Mesendoderm (in vitro differentiated cells): Measurements from ENCODE around the gene HDAC10.

Experiments
- DNase-seq: peaks from one replicate; pipeline ENCODE4 v3.0.0; 2013
- H2AK5ac ChIP-seq: 2 replicates; pipeline ENCODE4 v1.6.1; 2013; ENCODE audit warnings: low read length, inconsistent platforms
- H2BK120ac ChIP-seq: 2 replicates; pipeline ENCODE4 v1.6.1; 2013; ENCODE audit warnings: low read depth, mild to moderate bottlenecking, low read length, moderate library complexity, mixed read lengths
- H2BK15ac ChIP-seq: replicated peaks from 2 replicates; pipeline ENCODE4 v1.6.1; 2013; ENCODE audit warnings: low read depth, mild to moderate bottlenecking, moderate library complexity
- H2BK5ac ChIP-seq: 2 replicates; pipeline ENCODE4 v1.6.1; 2013; ENCODE audit warnings: low read length, inconsistent platforms
- H3K18ac ChIP-seq: 2 replicates; pipeline ENCODE4 v1.6.1; 2013; ENCODE audit warnings: mild to moderate bottlenecking, low read length, mixed read lengths
- H3K23ac ChIP-seq: one replicate; pipeline ENCODE4 v1.6.1; 2013; ENCODE audit warnings: low read length
- H3K27ac ChIP-seq: 2 replicates; pipeline ENCODE4 v1.5.1; 2013; ENCODE audit warnings: low read depth, mild to moderate bottlenecking, inconsistent platforms, low read length, moderate library complexity
- H3K27me3 ChIP-seq: 2 replicates; pipeline ENCODE4 v1.6.1; 2013; ENCODE audit warnings: low read length, control low read depth, mild to moderate bottlenecking, inconsistent platforms; ENCODE audit not compliant: insufficient read depth, poor library complexity
- H3K36me3 ChIP-seq: 2 replicates; pipeline ENCODE4 v1.6.1; 2013; ENCODE audit warnings: low read length, inconsistent platforms; ENCODE audit not compliant: control insufficient read depth, insufficient read depth
- H3K4ac ChIP-seq: one replicate; pipeline ENCODE4 v1.6.1; 2013; ENCODE audit warnings: low read depth, mild to moderate bottlenecking, low read length, moderate library complexity
- H3K4me1 ChIP-seq: 2 replicates; pipeline ENCODE4 v1.6.1; 2013; ENCODE audit warnings: low read depth, low read length, inconsistent platforms; ENCODE audit not compliant: control insufficient read depth
- H3K4me2 ChIP-seq: 2 replicates; pipeline ENCODE4 v1.6.1; 2013; ENCODE audit warnings: low read length
- H3K4me3 ChIP-seq: 2 replicates; pipeline ENCODE4 v1.5.1; 2013; ENCODE audit warnings: mild to moderate bottlenecking, low read length
- H3K56ac ChIP-seq: one replicate; pipeline ENCODE4 v1.6.1; 2013; ENCODE audit warnings: low read length
- H3K79me1 ChIP-seq: 2 replicates; pipeline ENCODE4 v1.6.1; 2013; ENCODE audit warnings: low read length, inconsistent platforms
- H3K79me2 ChIP-seq: 2 replicates; pipeline ENCODE4 v1.6.1; 2013; ENCODE audit warnings: mild to moderate bottlenecking, low read length; ENCODE audit not compliant: control insufficient read depth, insufficient read depth
- H3K9ac ChIP-seq: 2 replicates; pipeline ENCODE4 v1.6.1; 2013; ENCODE audit warnings: low read length, inconsistent platforms
- H4K5ac ChIP-seq: one replicate; pipeline ENCODE4 v1.6.1; 2013; ENCODE audit warnings: low read length
- H4K8ac ChIP-seq: one replicate; pipeline ENCODE4 v1.6.1; 2013; ENCODE audit warnings: low read depth, mild to moderate bottlenecking, control low read depth, low read length, moderate library complexity
- WGBS: extraction: QIAGEN DNeasy Blood & Tissue Kit; methylation state at CpG from one replicate; pipeline ENCODE4 v1.1.7; 2013; ENCODE audit warnings: low lambda C conversion rate, missing lambda C conversion rate; ENCODE audit not compliant: insufficient coverage; ENCODE audit errors: extremely low coverage; 5-methylcytosine and 5-hydroxymethylcytosine counted together

HDAC10 gene

DNA sequence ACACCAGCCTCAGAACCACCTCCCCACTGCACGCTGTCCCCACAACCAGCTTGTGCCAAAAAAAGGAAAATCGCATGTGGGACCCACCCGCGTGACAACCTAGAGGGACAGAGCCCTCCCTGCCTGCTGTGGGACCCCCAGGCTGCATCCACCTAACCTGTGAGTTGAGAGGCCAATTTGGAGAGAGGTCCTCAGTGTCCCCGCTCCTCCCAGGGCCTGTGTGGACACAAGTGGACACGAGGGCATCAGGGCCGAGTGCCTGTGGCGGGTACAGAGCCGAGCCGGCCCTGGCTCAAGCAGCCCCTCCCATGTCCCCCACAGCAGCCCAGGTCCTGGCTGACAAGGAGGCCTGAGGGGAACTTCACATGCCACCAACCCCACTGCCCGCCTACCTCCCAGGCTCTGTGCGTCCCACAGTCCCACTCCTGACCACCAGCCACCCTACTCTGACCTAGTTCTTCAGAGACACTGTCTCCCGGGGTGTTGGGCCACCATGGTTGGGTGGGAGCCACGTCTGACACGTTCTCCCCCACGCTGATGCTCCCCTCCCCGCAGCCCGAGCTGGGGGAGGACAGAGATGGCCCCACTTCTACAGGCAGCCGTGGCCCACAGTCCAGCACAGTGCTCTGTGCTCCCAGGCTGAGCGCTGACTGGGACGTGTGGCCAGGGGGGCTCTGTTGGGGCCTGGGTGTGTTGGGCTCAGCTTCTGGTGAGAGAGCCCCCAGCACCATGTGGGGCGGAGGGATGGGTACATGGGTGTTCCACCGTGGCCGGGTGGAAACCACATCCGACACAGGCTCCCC, 31.1 kb downstream of the HDAC10 start:
- no peak for DNase-seq
- H3K56ac ChIP-seq, result no peak overlapping the region
- WGBS, result no CpG with 5 or more reads among the region's 25 CpGs
- no peak overlapping the region for H3K23ac ChIP-seq
- no peak overlapping the region for H4K5ac ChIP-seq
- H3K79me2 ChIP-seq, result no peaks in the 10 kb centered on the region
- H3K79me1 ChIP-seq, result no peaks in the 10 kb centered on the region
- no peak overlapping the region for H2BK5ac ChIP-seq
- no peak overlapping the region for H3K4ac ChIP-seq
- H4K8ac ChIP-seq, result no peak overlapping the region
- H3K36me3 ChIP-seq, result peaks cover 3% of the 10 kb centered on the region
- no peak overlapping the region for H3K18ac ChIP-seq
- no peak overlapping the region for H2BK15ac ChIP-seq
- no peak overlapping the region for H2AK5ac ChIP-seq
- no peaks in the 10 kb centered on the region for H3K4me1 ChIP-seq
- H3K27ac ChIP-seq, result no peak overlapping the region
- no peak overlapping the region for H3K4me3 ChIP-seq
- H3K27me3 ChIP-seq, result no peaks in the 10 kb centered on the region
- no peak overlapping the region for H3K9ac ChIP-seq
- no peak overlapping the region for H3K4me2 ChIP-seq
- no peak overlapping the region for H2BK120ac ChIP-seq

DNA sequence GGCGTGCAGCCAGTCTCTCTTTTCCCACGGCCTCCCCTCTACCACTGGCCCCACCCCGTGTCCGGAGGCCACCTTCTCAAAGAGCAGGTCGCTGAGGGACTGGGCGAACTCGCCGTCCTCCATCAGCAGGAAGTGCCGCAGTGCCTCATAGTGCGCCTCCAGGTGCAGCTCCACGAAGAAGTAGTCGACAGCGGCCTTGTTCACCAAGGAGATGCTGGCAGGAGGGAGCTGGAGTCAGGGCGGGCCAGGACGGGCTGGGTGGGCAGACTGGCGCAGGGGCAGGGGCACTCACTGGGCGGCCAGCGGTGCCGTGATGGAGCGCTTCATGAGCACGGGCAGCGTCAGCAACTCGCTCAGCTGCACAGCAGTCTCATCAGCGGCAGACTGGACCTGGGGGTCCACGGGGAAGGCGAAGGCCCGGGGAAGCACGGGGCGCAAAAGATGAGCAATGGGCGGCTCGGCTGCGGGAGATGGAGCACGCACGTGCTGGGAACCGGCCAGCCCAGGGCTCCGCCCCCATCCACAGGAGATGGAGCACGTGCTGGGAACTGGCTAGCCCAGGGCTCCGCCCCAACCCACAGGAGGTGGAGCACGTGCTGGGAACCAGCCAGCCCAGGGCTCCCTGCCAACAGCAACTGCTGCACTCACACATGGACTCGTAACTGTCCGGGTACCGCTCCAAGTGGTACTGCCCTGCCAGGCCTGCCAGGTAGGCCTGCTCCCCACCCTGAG, 31.9 kb downstream of the HDAC10 start:
- H3K27me3 ChIP-seq, result no peaks in the 10 kb centered on the region
- no peak overlapping the region for H3K23ac ChIP-seq
- no peak overlapping the region for H4K8ac ChIP-seq
- H3K79me1 ChIP-seq, result no peaks in the 10 kb centered on the region
- H3K79me2 ChIP-seq, result no peaks in the 10 kb centered on the region
- no peak overlapping the region for H2AK5ac ChIP-seq
- no peak overlapping the region for H3K4me2 ChIP-seq
- no peak overlapping the region for H2BK120ac ChIP-seq
- no peak overlapping the region for H3K9ac ChIP-seq
- no peak overlapping the region for H3K27ac ChIP-seq
- H3K4me1 ChIP-seq, result no peaks in the 10 kb centered on the region
- no peak overlapping the region for H3K4me3 ChIP-seq
- no peak overlapping the region for H2BK15ac ChIP-seq
- H3K36me3 ChIP-seq, result peaks cover 3% of the 10 kb centered on the region
- no peak overlapping the region for H3K18ac ChIP-seq
- no CpG with 5 or more reads among the region's 42 CpGs for WGBS
- H3K56ac ChIP-seq, result no peak overlapping the region
- no peak overlapping the region for H2BK5ac ChIP-seq
- H4K5ac ChIP-seq, result no peak overlapping the region
- no peak overlapping the region for H3K4ac ChIP-seq
- peak; percentile 49 for DNase-seq

DNA sequence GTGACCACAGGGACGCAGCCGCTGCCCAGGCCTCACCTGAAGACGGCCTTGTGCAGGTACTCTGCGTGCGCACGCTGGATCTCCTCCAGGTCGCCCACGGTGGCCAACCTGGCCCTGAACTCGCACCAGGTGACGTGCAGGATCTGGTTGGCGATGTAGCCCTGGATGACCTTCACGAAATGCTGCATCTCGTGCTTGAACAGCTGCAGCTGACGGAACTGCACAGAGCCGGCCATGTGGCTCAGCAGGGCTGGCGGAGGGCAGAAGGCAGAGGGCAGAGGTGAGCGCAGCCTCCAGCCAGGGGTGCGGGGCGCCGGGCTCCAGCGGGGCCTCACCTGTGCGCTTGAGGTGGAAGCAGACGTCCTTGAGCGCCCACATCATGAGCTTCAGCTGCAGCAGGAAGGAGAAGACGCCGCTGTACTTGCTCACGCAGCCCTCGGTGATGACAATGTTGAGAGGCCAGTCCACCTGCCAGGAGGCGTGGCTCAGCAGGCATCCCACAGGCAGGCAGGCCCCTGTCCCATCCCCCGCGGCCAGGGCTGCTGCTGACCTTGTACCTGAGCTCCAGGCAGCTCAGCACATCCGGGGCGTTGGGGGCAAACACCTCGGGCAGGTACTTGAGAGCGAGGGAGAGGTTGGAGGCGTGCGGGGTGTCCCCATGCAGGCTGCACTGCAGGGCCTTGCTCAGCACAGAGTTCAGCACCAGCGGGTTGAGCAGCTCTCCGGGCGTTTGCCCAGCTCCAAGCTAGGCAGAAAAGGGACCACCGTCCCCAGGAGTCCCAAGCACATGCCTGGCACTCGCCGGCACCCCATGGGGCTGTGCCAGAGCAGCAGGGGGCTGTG, 32.7 kb downstream of the HDAC10 start:
- Histone ChIP-seq H3K27me3 (no peaks in the 10 kb centered on the region), H2AK5ac (no peak overlapping the region), H3K4me3 (no peak overlapping the region), H3K4ac (no peak overlapping the region), H2BK15ac (no peak overlapping the region), H3K56ac (no peak overlapping the region), H3K23ac (no peak overlapping the region), H3K36me3 (peaks cover 3% of the 10 kb centered on the region), H3K79me1 (no peaks in the 10 kb centered on the region), H2BK120ac (no peak overlapping the region), H3K9ac (no peak overlapping the region), H4K5ac (no peak overlapping the region), H2BK5ac (no peak overlapping the region), H3K4me1 (no peaks in the 10 kb centered on the region), H4K8ac (no peak overlapping the region), H3K27ac (no peak overlapping the region), H3K18ac (no peak overlapping the region), H3K79me2 (no peaks in the 10 kb centered on the region), H3K4me2 (no peak overlapping the region)
- no CpG with 5 or more reads among the region's 43 CpGs for WGBS
- no peak for DNase-seq

DNA sequence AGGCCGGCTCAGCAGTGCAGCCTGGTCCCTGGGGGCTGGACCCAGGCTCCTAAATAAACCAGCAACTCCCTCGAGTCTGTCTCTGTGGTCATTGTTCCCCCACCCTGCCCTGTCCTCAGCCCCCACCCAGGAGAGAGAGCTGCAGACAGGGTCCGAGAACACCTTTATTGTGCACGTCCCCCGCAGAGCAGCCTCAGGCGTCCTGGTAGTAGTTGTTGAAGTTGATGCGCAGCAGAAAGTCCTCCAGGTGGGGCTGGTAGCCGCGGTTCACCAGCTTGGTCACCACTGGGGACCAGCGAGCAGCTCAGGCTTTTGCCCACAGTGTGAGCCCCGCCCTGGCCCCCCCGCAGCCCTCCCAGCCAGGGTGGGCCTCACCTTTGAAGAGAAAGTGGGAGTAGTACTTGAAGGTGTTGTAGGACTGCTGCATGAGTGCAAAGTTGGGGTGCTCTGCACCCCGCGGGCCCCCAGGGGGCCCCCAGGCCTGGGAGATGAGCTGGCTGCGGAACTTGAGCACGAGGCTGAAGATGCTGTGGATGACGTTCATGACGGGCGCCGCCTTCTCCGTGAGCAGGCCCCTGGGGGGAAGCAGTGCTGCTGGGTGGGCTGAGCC, 33.4 kb downstream of the HDAC10 start:
- Histone ChIP-seq H2BK5ac (no peak overlapping the region), H3K79me1 (no peaks in the 10 kb centered on the region), H2BK120ac (no peak overlapping the region), H3K56ac (no peak overlapping the region), H2AK5ac (no peak overlapping the region), H2BK15ac (no peak overlapping the region), H4K8ac (no peak overlapping the region), H3K27me3 (no peaks in the 10 kb centered on the region), H3K4ac (no peak overlapping the region), H3K4me1 (no peaks in the 10 kb centered on the region), H3K79me2 (no peaks in the 10 kb centered on the region), H3K36me3 (peaks cover 3% of the 10 kb centered on the region), H3K4me3 (no peak overlapping the region), H3K4me2 (no peak overlapping the region), H3K9ac (no peak overlapping the region), H4K5ac (no peak overlapping the region), H3K23ac (no peak overlapping the region), H3K27ac (no peak overlapping the region), H3K18ac (no peak overlapping the region)
- no CpG with 5 or more reads among the region's 21 CpGs for WGBS
- no peak for DNase-seq

DNA sequence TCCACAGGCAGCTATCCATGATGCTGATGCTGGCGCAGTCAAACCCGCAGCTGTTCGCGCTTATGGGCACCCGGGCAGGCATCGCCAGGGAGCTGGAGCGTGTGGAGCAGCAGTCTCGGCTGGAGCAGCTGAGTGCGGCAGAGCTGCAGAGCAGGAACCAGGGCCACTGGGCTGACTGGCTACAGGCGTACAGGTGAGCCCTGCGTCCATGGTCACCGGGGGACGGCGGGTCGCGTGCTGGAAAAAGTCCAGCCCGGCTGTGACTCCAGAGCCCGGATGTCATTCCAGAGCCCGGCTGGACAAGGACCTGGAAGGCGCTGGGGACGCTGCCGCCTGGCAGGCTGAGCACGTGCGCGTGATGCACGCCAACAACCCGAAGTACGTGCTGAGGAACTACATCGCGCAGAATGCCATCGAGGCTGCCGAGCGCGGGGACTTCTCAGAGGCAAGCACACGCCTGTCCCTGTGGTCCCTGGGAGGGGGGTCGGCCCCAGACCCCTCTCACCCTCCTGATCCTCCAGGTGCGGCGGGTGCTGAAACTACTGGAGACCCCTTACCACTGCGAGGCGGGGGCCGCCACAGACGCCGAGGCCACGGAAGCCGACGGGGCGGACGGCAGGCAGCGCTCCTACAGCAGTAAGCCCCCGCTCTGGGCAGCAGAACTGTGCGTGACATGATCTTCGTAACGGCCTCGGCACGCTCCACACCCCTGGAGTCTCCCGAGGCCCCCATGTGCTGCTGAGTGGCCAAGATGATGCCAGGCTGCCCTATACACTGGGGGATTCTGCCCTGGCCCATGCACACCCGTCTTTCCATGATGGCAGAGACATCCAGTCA, 34.2 kb downstream of the HDAC10 start:
- H3K79me1 ChIP-seq, result peaks cover 1% of the 10 kb centered on the region
- no peak overlapping the region for H2BK120ac ChIP-seq
- H3K56ac ChIP-seq, result no peak overlapping the region
- H3K4me3 ChIP-seq, result no peak overlapping the region
- H3K27ac ChIP-seq, result no peak overlapping the region
- H2BK5ac ChIP-seq, result no peak overlapping the region
- H3K27me3 ChIP-seq, result no peaks in the 10 kb centered on the region
- no peak overlapping the region for H3K9ac ChIP-seq
- no peaks in the 10 kb centered on the region for H3K79me2 ChIP-seq
- no peak overlapping the region for H3K18ac ChIP-seq
- no peaks in the 10 kb centered on the region for H3K4me1 ChIP-seq
- WGBS, result no CpG with 5 or more reads among the region's 57 CpGs
- H4K5ac ChIP-seq, result no peak overlapping the region
- H3K36me3 ChIP-seq, result peaks cover 3% of the 10 kb centered on the region
- no peak for DNase-seq
- no peak overlapping the region for H3K4ac ChIP-seq
- no peak overlapping the region for H2AK5ac ChIP-seq
- H2BK15ac ChIP-seq, result no peak overlapping the region
- H3K4me2 ChIP-seq, result no peak overlapping the region
- H3K23ac ChIP-seq, result no peak overlapping the region
- H4K8ac ChIP-seq, result no peak overlapping the region
